GM21526 (cell line): ENCODE measurements around the gene UNC13C.

Experiments used
- ATAC-seq: cut with Tn5 transposase; IDR thresholded peaks from one replicate; pipeline ENCODE4 v1.9.1; 2021; ENCODE audit warnings: moderate library complexity; ENCODE audit not compliant: unreplicated experiment, low FRiP score

Gene UNC13C

GRCh38 chr15:54282228-54282836, 304.1 kb downstream of the UNC13C start:
- no peak for ATAC-seq

GRCh38 chr15:54288049-54288448, 309.8 kb downstream of the UNC13C start:
- ATAC-seq, result peak; percentile 52

GRCh38 chr15:54289590-54290136, 311.4 kb downstream of the UNC13C start:
- ATAC-seq, result peak; percentile 77

DNA sequence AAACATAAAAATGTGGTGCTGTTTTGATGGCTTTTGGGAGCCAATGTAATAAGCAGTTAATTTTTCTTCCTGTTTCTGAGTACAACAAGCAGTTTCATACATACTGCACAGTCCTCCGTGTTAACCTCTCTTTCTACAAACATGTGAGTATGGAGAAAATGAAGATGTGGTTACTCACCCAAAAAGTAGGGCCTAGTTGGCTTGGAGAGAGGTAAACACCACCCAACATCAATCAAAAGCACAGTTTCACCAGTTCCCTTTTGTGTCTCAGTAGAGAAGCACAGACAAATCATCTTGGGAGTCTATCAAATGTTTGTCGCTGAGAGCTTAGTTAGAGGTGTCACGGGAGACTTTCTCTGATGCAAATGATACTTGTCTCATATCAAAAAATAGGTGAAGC, 320.2 kb downstream of the UNC13C start:
- no peak for ATAC-seq

DNA sequence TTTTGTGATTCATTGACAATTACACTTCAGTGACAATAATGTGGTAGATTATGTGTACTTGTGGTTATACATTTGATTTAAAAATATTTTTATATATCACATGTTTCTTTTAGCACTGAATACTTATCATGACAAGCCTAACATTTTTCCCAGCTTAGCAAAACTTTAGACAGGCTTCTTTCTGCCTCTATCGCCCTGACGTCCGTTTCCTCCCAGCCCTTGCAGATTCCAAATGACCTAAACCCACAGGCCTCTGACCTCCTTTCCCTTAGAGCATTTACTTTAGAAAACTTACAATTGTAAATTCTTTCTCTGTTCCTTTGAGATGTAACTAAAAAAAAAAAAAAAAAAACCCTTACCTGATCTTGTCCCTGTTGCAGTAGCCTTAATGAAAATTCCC, 326.1 kb downstream of the UNC13C start:
- no peak for ATAC-seq

- ATAC-seq, result no peak
Observed at GRCh38 chr15:54305138-54305537, 326.9 kb downstream of the UNC13C start.

DNA sequence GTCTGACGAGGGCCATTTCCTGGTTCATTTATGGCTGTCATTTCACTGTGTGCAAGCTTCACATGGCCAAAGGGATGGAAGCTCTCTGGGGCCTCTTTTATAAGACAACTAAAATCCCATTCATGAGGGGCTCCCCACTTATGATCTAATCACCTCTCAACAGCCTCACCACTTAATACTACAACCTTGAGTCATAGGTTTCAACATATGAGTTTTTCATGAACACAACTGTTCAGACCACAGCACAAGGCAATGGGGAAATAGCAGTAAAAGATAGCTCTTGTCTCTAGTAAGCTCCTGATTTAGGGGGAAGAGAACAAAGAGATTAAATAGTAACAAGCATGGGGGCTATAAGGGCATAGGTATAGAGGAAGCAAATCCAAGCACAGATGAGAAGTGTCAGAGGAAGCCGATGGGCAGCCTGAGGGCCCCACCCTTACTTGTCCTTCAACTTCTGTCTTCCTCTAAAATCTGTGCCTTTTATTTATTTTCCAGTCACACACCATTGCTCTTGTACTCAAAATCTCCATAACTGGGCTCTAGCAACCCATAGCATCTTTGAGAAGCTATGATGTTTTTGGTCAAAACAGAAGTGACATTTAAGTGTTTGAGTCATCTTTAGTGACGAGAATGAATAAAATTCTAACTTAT, 329.1 kb downstream of the UNC13C start:
- no peak for ATAC-seq

DNA sequence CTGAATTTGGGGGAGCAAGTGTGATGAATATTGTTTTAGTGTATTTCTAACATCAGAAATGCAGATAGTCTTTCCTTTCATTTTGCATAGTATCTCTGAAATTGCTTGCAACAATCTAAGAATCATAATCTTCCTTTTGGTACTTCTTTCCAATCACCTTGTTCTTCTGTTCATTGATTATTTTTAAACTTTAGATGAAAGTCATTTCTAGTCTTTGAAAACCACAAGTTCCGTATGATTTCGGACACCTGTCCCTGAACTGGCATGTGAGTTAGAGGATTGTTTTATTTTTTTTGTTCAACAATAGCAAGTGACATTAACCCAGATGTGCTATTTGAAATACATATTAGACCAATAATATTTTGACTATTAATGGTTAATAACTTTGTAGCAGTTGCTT, 329.7 kb downstream of the UNC13C start:
- ATAC-seq, result no peak

GRCh38 chr15:54312528-54312927, 334.3 kb downstream of the UNC13C start:
- no peak for ATAC-seq

DNA sequence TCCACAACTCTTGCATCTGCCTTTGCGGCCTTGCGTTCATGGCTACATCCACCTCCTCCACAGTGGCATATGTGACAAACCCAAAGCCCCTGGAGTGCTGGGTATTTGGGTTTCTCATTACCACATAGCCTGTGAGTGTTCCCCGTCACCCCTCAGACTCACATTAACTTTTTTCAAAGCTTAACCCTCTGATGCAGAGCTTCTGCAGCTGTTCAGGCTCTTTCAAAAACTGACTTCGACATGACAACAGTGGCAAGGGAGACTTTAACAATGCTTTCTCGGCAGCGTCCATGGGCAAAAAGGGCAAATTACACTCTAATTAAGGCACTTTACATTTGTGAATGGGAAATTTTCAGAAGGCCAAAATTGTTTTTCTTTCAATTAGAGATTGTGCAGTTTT, 343.2 kb downstream of the UNC13C start:
- no peak for ATAC-seq

GRCh38 chr15:54322341-54322740, 344.1 kb downstream of the UNC13C start:
- ATAC-seq, result no peak

DNA sequence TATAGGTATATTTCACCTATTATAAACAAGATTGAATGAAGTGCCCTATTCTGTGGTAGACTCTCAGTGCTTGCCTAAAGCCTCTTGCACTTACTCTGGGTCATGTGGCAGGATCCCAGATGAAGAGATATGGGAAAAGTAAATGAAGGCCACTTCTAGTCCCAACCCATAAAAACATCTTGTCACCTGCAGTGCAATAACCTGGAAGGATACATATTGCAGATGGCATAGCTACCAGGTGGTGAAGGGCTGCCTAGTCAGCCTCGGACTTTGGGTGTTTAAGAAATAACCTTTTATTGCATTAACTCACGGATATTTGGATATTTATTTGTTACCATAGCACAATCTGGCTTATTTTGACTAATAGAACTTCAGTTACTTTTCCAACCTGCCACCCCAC, 367.1 kb downstream of the UNC13C start:
- no peak for ATAC-seq

DNA sequence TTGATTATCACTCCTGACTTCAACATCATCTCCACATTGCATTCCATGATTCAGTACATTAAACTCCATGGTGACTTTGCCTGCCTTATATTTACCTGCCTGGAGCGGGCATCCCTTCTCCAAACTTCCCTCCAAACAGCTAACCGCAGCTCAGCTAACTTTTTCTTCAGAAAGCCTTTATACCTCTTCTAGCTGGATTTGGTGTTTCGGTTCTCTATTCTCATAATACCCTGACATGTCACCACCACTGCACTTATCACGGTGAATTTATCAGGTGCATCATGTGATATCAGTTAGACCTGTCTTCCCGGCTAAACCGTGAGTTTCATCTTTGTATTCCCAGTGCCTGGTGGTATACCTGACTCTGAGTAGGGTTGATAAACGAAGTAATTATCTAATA, 367.6 kb downstream of the UNC13C start:
- no peak for ATAC-seq

GRCh38 chr15:54347082-54347827, 369.0 kb downstream of the UNC13C start:
- no peak for ATAC-seq

GRCh38 chr15:54353726-54354125, 375.5 kb downstream of the UNC13C start:
- ATAC-seq, result no peak

DNA sequence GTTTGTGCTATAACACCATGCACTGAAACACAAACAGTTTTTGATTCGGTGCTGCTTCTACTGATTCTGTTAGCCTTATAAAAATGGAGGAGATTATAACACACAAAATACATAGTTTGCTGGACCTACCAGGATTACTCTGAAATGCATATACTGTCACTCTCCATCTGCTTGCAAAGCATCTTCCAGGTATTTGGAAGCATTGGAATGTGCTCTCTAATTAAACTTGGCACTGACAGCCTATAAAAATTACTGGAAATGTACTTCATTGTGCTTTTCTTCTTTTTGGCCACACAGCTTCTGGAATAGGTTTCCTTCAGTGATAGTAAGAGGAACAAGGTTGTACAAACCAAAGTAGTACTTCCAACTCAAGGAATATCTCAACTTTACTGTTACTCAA, 376.1 kb downstream of the UNC13C start:
- no peak for ATAC-seq

DNA sequence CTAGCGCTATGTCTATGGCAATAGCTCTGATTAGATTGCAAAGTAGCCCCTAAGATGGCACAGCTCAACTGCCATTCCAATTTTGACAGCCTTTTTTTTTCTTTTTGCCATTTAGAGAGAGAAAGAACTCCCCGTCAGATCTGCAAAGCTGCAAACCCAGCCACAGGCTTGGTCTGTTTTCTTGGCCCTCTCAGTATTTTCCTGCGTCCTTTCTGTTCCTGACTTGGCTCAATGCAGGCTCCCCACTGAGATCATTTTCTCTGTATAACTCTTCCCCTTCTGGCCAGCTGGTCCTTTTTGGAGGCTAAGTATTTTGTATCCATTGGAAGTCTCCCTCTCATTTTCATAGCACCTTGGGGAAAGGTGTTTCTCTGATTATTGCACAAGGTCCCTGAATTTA, 386.7 kb downstream of the UNC13C start:
- no peak for ATAC-seq

DNA sequence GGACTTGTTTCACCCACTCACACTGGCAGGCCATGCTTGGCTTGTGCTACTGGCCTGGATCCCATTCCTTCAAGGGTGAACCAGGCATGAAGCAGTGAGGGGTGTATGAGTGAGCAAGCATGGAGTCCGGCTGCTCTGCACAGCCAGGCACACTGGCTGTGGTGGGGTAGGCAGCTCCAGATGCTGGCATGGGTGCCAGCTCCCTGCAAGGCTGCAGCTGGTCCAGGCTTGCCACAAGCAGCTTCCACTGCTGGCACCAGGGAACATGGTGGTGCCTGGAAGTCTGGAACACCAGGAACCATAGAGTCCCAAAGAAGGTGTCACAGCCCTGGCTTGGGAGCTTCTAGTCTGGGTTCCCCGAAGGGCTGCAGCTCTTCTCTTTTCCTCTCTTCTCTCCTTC, 395.1 kb downstream of the UNC13C start:
- no peak for ATAC-seq

- no peak for ATAC-seq
Observed at GRCh38 chr15:54374184-54374952, 396.1 kb downstream of the UNC13C start.

DNA sequence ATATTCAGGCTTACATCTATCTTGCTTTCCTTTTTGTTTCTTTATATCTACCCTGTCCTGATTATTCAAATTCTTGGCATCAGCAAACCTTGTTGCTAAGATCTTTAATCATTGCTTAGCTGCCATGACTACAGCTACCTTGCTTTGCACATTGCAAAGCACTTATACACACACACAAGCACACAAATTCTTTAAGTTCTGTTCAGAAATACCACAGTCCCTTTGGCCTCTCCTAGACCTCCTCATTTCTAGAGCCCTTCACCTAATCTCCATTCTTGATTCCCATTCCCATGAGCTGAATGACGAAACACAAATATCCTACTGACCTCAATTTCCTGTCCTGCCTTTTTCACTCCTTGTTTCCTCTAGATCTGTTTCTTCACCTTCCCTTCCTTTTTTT, 409.6 kb downstream of the UNC13C start:
- ATAC-seq, result no peak

- no peak for ATAC-seq
Observed at GRCh38 chr15:54388746-54389145, 410.5 kb downstream of the UNC13C start.
